ENCODE measurements around the gene CHD2.
A peak's percentile ranks its signal among the peaks of the same experiment; 100 is the strongest.
"Not testable (repeated sequence)": the region's sequence is repeated elsewhere in the genome, so short reads cannot be mapped to it uniquely, and the experiment has no call there.

Gene CHD2

DNA sequence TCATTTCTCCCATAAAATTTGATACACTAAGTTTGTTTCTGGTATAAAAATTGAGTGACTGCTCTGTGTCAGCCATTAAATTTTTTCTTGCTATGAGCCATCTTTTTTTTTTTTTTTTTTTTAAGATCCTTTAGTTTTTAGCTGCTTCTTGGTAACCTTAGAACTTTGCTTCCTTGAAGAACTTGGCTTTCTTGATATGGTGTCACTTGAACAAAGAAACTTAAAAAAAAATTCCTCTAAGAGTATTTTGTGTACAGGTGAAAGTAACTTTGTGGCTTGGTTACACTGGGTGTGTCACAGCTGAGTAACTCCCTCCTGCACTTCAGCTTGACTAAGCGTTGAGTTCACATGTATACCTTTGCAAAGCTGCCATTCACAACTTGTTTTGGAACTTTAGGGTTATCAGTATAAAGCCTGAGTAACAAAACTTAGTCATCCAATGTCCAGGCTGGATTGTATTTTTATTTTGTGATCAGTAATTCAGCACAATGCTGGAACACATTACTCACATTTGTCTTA is 6.5 kb downstream of the CHD2 start:
- no peak for DNase-seq (ENCODE audit: low read depth, low spot score)

DNA sequence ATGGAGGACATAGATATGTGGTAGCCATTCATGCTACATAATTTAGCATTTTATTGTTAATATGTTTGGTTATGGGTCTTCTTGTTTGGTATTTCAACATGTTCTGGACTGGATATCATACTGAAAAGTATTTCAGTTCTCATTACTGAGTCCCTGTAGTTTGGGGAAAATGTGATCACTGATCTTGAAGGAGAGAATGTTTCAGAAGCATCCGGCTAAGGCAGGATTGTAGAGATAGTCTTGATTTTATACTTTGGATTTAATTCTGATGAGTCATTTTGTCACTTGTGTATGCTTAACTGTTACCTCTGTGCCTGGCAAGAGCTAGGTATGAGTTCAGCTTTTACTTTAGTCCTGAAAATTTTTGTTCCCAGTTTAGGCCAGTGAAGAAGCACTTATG is 7.1 kb downstream of the CHD2 start:
- DNase-seq (ENCODE audit: low read depth, low spot score) = no peak

DNA sequence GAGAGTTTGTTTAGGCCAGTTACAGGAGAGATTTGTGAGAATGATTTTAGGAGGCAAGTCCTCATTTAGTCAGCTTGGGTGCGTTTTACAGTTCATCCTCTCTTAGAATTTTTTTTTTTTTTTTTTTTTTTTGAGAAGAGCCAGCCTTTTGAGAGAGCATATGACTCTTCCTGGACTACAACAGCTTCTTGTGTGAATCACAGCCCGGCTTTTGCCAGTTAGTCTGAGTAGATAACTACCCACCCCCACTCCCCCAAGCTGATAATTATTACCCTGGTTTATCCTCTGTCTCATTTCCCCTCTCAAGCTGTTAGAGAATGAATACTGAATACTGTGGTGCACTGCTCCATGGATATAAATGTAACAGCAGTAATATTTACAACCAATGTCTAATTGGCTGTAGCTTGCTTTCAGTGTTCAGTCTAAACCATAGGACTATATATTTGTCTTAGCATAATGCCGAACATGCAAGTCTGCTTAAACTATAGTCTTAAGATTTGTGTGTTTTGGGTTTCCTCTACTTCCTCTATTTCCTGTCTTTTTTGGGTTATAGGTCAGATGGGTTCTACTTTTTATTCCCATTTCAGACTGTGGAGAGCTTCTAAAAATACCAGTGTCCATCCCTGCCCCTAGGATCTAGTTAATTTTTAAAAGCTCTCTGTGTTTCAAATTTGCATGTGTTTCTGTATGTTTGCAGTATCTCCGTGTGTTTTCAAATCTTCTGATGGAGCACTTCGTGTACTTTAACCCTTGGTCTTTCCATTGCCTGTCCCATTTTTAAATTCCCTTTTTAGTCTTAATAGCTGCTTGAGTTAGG is 8.0 kb downstream of the CHD2 start:
- DNase-seq (ENCODE audit: low read depth, low spot score) = no peak

DNA sequence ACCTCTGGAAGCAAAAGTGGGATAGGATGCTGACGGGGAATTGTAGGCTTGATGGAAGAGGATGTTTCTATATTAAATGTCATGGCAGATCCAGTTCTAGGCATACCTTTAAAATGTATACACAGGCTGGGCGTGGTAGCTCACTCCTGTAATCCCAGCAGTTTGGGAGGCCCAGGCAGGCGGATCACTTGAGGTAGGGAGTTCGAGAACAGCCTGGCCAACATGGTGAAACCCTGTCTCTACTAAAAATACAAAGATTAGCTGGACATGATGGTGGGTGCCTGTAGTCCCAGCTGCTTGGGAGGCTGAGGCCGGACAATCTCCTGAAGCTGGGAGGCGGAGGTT is 8.6 kb downstream of the CHD2 start:
- no peak for DNase-seq (ENCODE audit: low read depth, low spot score)

DNA sequence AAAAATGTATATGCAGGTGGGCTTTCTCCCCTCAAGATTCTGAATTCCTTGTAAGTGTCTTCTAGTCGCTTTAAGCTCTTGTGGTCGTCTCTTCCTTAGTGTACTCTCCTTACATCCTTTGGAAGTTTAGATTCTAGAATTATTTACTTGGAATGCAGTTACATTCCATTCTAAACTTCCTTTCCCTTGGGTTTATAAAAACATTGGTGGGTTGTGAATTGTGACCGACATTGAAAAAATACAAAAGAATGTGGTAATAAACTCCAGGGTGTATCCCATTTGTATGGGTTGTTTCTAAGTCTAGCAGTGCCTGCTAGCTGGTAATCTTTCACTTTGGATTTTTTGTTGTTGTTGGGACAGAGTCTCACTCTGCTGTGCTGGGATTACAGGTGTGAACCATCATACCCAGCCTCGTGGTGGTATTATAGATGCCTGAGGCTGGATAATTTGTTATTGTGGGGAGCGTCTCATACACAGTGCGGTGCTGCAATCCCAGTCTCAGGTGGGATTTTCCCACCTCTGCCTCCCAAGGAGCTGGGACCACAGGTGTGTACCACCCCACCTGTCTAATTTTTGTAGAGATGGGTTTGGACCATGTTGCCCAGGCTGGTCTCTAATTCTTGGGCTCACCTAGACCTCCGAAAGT is 9.1 kb downstream of the CHD2 start:
- DNase-seq (ENCODE audit: low read depth, low spot score) = no peak

DNA sequence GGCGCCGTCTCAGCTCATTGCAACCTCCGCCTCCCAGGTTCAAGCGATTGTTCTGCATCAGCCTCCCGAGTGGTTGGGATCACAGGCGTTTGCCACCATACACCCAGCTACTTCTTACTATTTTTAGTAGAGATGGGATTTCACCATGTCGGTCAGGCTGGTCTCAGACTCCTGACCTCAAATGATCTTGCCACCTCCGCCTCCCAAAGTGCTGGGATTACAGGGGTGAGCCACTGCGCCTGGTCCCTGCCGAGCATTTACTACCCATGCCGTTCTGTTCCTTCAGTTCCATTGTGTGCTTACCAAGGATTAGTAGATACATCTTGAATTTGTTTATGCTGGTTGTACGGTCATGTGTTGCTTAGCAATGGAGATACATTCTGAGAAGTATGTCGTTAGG is 10.3 kb downstream of the CHD2 start:
- DNase-seq (ENCODE audit: low read depth, low spot score) = no peak

DNA sequence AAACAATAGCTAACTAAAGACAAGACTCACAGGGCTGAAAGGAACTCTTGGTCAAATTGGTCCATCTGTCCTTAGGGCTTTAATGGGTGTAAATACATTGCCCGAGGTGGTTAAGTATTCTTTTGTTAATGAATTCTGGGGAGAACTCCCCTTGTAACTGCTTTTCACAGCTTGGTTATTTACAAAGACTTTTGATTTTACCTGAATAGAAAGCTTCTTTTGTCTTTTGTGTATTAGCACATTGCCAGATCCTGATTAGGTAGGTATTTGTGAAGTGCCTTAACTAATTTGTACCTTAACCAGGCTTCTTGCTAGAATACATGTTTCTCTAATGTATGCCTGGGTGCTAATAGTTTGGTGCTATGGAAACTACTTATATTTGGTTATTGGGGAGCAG is 14.0 kb downstream of the CHD2 start:
- DNase-seq (ENCODE audit: low read depth, low spot score) = peak; percentile 65

DNA sequence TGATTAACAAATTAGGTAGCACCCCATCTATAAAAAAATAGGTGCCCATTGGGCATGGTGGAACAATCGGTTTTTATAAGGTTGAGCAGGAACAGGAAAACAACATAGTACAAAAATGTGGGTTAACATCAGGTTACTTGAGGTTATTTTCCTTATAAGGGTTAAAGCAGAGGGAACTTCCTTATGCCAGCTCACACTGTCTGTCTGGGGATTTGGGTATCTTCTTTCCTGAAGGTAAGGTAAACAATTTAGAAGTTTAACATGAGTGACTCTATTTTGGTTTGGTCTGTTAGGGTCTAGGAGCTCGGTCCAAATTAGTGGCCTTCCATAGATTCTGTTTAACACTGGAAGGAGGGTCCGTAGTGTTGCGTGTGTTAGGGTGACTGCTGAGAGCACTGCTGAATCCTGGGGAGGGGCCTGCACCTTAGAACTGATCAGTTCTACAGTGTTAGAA is 14.7 kb downstream of the CHD2 start:
- no peak for DNase-seq (ENCODE audit: low read depth, low spot score)

DNA sequence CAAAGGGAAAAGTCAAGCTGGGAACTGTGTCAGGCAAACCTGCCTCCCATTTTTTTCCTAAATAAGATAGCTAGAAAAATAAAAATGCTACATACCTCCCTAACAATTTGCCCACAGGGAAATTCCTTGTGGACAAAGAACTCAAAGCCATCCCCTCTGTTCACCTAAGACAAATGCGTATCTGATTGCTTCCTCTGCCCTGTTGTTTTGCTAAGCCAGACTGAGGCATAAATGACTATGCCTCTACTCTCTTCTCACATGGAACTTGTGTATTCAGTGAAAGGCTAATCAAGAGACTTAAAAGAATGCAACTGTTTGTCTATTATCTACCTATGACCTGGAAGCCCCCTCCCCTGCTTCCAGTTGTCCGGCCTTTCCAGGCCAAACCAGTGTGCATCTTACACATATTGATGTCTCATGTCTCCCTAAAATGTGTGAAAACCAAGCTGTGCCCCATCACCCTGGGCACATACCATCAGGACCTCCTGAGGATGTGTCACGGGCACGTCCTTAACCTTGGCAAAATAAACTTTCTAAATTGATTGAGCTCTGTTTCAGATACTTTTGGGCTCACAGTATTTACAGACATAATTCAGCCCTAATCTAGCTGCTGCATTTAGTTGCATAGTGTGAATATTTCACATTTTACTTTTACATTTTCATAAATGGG is 15.8 kb downstream of the CHD2 start:
- peak; percentile 60 for DNase-seq (ENCODE audit: low read depth, low spot score)

DNA sequence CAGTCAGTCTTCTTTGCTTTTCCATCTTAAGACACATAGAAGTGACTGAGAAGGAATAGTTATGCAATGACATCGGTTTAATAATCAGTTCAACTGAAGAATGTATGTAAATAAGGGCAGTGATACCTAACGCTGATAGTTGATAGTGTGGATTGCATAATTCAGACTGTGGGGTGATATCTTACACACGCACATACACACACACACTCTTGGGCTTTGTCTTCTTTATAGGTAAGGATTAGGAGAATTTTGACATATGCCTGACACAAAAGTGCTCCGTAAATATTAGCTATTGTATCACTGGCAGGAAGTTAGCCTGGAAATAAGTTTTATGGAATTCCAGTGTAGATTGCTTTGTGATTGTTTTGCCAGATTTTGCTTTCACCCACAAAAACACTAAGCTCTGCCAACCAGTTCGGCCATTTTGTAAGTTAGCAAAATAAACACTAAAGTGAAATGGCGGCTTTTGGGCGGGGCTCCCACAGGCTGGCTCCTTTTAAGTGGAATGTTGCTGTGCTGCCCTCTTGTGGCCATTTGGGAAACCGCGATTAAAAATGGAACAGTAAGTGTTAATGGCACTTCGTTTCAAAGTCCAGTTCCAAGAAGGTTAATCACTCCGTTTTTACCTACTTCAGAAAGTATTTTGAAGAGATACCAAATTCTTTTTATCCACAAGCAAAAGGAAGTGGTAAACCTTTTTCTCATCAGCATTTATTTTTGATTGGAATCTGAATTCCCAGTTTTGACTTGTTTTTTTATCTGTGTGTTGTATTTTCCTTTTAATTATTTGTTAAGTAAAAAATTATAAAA is 17.7 kb downstream of the CHD2 start:
- peak; percentile 93 for DNase-seq (ENCODE audit: low read depth, low spot score)

DNA sequence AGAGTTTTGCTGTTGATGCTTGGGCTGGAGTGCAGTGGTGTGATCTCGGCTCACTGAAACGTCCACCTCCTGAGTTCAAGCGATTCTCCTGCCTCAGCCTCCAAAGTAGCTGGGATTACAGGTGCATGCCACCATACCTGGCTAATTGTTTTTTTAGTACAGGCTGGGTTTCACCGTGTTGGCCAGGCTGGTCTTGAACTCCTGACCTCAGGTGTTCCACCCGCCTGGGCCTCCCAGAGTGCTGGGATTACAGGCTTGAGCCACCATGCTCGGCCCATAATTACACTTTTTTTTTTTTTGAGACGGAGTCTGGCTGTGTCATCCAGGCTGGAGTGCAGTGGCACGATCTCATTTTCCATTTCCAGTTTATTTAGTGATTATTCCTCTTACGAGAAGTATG is 18.8 kb downstream of the CHD2 start:
- DNase-seq (ENCODE audit: low read depth, low spot score) = not testable (repeated sequence)

DNA sequence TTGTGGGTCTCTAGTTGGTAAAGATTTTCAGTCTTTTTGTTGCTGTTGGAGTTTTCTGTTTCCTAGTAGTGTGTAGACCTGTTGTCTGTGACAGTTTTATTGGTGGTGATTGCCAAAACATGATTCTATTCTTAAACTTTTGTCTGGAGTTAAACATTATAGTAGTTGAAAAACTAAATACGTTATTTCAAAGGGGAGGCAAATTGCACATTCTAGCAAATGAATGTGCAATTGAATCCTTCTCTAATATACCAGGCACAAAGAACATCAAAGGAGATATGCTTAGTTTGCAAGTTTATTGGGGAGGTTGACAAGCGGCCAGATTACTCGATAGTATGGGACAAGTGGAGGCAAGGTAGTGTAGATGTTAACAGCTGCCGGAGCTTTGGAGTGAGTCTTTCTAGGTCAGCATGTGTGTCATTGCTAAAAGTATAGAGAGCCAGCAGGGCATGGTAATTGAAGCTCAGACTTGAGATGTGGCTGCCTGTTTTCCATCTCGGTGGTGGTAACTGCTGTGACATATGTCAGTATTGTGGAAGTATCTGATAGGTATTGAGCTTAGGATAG is 20.6 kb downstream of the CHD2 start:
- DNase-seq (ENCODE audit: low read depth, low spot score) = no peak

DNA sequence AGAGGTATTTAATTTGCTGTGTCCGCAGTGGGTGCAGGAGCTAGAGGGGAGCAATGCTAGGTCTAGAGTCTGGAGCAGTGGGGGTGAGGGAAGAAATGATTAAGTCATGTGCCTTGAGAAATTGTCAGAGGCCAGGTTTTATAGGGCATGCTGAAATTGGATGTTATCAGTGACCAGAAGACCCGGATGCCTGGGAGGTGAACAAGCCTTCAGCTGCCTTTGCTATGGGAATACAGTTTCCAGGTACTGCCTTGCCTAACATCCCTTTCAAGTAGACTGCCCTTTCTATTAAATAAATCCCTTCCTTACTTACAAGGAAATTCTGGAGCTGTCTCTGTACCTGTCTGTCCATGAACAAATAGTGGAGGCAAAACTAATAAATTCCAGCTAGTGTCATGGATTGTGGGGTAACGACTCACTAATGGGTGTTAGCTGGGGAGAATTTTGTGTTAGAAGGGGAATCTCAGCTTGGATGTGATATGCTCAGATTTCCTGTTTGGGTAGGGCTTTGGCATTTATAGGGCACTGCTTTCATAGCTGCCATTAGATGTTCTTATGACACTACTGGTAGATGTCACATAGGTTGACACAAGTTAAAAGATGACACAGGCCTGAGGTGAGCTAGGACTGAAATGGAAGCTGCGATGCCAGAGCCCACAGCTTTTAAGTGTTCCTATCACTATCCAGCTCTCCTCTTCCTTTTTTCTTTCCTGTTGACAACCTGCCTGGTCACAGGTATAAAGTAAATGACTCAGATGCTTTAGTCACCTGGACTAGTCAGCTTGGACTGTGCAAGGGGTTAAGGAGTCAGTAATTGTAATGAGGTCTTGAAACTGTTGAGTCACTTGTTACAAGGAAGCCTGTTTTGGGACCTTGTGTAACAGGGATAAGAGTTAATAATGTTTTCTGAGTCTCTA is 21.3 kb downstream of the CHD2 start:
- no peak for DNase-seq (ENCODE audit: low read depth, low spot score)

DNA sequence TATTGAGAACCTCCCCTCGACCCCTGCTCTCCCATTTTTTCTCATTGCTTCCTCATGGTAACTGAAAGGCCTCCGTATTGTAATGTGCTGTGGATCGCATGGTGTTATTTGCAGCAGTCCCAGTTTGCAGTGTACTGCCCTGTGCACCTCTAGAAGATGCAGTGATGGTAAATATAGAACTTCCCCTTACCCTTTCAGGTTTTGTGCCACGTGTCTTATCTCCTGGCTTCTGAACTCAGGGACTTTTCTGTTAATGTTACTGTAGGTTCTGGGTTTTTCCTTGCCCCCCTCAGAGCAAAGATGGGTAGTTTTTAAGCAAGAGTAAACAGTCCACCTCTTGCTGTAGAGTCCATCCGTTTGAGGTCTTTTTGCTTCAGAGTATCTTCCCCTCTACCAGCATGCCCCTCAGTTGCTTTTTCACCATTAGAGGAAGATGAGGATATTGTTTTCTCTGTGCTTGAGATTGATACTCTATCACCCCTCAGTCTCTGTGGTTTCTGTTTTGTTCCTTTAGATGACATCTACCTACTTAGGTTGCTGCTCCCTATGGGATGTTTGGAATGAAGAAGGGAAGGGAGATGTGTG is 22.4 kb downstream of the CHD2 start:
- DNase-seq (ENCODE audit: low read depth, low spot score) = no peak

DNA sequence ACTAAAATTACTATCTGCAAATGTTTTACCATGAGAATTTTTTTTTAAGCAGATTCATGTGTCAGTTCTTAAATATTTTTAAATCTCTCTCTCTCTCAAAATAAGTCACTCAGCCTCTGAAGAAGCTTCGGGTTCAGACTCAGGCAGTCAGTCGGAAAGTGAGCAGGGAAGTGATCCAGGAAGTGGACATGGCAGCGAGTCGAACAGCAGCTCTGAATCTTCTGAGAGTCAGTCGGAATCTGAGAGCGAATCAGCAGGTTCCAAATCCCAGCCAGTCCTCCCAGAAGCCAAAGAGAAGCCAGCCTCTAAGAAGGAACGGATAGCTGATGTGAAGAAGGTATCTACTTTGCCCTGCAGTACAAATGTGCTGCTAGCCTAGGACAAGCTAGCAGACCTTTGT is 24.1 kb downstream of the CHD2 start:
- no peak for DNase-seq (ENCODE audit: low read depth, low spot score)

DNA sequence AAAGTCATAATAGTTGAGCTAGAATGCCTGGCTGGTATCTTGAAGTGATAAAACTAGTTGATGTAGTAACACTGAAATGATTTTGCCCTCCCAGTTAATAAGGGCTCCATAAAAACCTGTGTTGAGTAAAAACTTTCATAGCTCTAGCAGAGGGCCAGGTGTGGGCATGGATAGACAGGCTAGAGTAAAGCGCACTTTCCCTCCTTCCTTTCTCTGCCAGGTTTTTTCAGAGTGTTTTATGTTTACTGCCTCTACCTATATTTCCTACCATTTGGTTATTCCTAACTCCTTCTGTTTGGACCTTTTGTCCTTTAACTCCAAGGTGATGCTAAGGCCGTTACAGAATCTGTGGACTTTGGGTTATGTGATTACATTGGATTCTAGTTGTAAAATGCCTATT is 25.3 kb downstream of the CHD2 start:
- no peak for DNase-seq (ENCODE audit: low read depth, low spot score)

DNA sequence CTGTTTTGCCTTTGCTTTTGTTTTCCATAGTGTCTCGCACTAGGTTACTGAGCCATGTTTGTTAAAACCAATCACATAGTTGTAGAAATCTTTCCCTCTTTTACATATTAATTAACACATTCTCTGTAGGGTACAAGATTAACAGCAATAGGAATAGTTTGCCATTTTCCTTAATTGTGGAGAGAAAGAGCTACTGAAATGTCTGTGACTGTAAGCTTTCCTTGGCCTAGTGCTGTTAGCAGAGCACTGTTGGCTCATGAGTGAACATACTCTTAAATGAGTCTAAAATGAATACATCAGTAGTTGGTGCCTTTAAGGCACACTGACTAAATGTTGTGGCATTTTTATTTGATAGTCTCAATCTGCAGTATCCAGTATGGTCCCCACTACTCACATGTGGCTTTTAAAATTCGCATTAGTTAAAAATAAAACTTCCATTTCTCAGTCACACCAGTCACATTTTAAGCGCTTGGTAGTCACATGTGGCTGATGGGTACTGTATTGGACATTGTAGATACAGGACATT is 28.2 kb downstream of the CHD2 start:
- DNase-seq (ENCODE audit: low read depth, low spot score) = no peak

DNA sequence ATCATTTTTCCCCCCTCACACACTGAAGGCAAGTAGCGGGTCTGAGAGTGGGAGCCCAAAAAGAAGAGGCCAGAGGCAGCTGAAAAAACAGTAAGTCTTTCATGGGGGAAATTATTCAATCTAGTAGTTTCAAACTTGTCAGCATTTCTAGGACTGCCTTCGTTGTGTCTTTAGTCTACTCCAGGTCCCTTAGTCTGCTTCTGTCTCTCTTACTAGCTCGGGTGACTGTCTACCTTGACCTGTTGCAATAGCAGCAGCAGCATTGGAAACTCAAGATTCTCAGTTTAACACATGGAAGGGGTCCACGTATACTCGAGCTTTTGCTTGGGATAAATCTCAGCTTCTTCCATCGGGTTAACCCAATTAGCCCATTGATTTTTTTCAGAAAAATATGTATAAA is 28.9 kb downstream of the CHD2 start:
- DNase-seq (ENCODE audit: low read depth, low spot score) = no peak

DNA sequence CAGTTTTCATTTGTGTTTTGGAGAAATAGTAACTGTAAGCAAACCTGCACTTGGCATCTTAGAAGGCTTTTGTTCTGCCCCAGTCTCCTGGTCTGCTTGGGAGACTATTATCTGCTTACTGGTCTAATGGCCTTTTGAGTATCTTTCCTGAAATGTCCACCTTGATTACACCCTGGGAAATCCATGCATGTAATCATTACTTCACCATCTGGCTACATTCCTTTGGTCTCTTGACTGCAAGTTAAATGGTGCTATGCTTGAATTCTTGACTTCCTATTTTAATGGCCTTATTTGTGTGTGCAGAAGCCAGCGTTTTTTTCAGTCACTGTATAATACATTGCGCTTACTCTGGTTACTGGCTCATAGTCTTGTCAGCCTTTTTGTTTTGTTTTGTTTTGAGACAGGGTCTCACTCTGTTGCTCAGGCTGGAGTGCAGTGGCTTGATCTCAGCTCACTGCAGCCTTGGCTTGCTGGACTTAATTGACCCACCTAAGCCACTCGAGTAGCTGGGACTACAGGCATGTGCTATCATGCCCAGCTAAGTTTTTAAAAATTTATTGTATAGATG is 30.0 kb downstream of the CHD2 start:
- no peak for DNase-seq (ENCODE audit: low read depth, low spot score)
